Iris pigment epithelial cell (primary cell): ENCODE data around the gene PLPPR1.

ENCODE experiments used
- DNase-seq: peaks from one replicate; pipeline ENCODE4 v3.0.0-alpha.2; 2011; ENCODE audit warnings: low read depth

Gene PLPPR1

DNA sequence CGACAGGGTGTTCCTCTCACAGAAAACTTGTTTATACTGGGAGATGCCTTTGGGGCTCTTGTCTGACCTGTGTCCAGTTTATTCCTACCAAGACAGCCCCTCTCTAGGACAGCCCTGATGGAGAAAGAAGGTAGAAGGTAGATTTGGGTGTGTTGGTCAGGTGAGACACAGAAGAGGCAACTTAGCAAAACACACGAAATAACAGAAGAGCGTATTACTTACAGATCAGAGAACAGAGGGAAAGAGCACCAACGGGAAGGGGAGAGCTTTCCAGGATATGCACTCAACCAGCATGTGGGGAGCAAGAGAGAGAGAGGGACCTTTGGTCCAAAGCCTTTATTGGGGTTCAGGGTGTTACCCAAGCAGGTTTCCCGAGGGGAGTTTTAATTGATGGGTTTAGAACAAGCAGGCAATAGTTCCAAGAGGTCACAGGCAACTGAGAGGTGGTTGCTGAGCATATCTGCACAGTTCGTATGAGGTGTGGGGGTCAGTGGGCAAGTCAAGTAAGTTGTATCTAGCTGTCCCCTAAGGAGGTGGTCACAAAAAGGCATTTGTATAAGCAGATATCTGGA lies 324.5 kb downstream of the PLPPR1 start:
- DNase-seq, result no peak

DNA sequence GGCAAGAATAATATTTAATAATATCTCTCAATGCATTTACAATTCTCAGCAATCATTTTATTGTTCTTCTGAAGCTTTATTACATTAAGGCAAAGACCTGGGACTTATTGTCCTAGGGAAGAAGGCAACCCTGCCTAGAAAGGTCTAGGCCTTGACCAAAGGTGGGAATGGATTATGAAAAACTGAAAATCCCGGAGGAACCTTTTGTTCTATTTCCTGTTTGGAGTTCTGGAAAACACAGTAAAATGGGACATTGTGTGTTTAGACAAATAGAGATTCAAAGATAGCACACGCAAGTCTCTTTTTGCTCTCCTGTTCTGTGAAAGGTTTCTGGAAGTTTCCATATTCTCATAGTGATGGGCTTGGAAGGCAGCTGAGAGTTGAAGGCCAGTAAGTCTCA lies 325.2 kb downstream of the PLPPR1 start:
- DNase-seq, result no peak

DNA sequence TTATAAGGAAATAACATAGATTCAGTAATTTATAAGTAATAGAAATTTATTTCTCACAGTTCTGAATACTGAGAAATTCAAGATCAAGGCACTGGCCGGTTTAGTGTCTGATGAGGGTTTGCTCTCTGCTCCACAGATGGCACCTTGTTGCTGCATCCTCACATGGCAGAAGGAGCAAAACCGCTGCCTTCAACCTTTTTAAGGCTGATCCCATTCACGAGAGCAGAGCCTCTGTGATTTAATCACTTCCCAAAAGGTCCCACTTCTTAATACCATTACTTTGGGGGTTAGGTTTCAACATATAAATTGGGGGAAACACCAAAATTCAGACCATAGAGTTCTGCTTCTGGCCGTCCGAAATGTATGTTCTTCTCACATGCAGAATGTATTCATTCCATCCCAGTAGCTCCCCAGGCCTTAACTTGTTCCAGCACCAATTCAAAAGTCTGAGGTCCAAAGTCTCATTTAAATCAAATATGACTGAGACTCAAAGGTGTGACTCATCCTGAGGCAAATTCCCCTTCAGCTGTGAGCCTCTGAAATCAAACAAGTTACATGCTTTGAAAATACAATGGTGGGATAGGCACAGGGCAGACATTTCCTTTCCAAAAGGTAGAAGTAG lies 325.7 kb downstream of the PLPPR1 start:
- peak; percentile 1 for DNase-seq

DNA sequence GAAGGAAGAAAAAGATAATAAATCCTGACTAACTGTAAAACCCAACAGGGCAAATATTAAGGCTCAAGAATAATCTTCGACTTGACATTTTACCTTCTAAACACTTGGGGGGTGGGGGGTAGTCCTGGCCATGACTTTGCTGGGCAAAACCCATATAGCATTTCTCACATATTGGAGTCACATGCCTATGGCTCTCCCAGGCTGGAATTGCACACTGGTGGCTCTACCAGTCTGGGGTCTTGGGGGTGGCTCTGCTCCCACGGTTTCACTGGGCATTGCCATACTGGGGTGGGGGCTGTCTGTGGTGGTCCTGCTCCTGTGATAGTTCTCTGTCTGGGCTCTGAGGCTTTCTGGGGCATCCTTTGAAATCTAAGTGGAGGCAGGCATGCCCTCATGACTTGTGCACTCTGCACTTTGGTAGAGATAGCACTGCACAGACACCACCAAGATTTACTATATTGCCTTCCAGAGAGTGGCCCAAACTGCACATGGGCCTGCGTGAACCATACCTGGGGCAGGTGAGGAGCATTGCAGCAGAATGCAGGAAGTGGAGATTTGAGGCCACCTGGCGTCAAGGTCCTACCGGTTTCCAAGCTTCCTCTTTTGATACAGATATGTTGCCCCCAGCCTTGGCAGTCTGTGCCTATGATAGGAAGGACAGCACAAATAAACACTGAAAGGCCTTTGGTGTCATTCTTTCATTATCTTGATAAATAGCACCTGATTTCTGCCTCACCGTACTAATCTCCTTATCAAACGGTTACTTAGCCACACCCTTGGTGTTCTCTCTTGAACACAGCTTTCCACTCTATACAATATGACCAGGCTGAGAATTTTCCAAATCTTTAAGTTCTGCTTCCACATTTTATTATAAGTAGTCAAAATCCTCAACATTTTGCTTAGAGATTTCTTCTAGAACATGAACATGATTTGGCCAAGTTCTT lies 326.5 kb downstream of the PLPPR1 start:
- no peak for DNase-seq

DNA sequence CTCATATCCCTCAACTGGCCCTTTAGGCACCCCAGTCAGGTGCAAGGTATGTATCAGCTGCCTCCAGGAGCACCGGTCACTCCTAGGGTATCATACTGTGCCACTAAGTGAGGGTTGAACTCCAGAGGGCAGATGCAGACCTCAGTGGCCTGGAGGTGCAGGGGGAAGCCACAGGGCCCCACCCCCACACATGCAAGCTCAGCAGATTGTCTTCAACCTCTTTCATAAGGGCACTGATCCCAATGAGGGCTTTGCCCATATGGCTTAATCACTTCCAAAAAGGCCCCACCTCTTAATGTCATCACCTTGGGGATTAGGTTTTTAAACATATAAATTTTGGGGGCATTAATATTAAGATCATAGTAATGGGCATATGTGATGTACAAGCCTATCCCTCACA lies 328.1 kb downstream of the PLPPR1 start:
- no peak for DNase-seq

DNA sequence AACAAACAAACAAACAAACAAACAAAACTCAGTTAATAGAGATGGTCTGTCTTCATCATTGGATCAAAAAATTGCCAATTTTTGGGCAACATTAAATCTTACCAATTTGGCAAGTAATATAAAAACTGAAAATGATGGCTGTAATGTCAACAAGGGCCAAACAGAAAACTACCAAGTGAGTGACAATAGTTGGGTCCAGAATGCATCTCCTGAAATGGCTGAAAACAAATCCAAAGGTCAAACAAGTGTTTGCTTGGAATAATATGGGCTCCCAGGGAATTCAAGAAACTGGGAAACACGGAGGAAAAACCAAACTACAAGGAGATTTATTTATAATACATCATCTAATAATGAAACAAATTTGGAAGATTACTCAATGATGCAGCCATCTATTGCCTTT lies 331.2 kb downstream of the PLPPR1 start:
- no peak for DNase-seq

DNA sequence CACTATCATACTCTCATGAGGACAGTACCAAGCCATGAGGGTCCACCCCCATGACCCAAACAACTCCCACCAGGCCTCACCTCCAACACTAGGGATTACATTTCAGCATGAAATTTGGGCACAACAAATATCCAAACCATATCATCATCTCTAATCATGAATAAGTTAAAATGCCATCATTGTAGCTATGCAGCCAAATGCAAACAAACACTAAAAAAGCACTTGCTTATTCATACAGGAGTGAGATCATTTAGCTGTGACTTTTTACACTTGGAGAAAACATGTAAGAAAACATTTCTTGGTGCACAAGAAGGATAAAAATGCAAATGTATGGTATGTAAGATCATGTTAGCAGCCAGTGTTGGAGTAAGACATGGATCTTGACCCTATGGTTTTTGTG lies 332.1 kb downstream of the PLPPR1 start:
- DNase-seq, result no peak

DNA sequence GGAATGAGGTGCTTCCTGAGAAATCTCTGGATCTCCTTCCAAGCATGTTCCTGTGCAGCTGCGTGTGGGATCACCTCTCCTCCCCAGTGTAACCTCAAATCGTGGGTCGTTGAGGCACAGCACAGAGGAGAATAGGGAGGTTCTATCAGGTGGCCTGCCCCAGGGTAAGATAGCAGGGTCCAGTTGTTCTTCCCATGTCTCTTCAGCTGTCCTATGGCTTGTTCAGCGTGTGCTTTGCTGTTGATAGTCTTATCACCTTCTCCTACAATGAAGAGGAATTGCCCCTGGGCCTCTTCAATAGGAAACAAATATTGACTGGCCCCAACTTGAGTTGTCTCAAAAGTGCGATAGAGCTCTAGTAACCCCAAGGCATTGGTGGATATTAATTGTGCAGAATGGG lies 333.9 kb downstream of the PLPPR1 start:
- no peak for DNase-seq

DNA sequence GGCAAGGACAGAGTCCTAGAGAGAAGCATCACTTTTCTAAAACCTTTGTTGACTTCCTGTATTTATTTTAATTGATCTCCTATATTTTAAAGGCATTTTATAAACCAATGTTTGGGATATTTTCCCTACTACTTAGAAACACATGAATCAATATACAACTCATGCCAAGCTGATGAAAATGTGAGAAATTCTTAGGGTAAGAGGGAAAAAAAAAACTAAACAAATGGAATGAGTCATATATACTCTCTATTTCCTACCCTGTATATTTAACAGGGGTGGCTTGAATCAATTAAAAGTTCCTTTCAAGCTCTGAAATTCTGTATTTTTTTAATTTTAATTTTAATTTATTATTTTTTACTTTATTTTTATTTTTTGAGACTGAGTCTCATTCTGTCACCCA lies 336.7 kb downstream of the PLPPR1 start:
- no peak for DNase-seq

DNA sequence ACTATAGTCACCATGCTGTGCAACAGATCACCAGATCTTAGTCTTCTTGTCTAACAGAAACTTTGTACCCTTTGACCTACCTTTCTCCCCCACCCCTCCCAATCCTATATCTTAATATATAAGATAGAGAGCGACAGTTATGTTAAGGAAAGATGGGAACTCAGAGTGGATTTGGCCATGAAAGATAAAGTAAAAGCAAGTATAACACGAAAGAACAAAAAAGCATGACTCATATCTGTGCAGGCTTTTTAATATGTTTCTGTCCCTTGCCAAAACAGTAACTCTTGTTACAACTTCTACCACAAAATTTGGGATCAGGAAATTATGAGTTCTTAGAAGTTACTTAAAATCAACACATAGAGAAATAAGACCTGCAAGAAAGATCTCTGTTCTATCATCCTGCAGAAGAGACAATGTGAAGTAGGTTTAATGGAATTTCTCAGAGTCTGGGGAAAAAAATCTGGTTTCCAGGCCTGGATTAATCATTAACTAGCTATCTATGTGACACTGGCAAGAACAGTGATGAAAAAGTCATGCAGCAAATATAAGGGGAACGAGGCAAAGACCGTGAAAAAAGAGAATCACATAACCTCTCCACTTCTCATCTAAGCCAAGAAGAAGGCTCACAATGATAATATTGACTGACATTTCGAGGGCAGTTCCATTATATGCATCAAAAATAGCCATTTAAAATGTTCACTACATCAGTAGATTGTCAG lies 337.7 kb downstream of the PLPPR1 start:
- DNase-seq, result peak; percentile 1

DNA sequence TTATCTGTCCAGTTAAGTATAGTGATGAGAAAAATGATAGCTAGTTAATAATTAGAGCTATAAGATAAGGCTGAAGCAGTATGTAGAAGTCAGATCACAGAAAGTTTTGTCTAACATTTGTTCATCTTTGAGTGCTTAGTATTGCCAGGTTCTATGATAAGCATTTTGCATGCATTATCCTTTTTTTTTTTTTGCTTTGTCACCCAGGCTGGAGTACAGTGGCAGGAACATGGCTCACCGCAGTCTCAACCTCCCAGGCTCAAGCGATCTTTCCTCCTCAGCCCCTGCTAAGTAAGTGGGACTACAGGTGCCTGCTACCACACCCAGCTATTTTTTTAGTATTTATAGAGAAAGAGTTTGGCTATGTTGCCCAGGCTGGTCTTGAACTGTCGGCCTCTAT lies 338.8 kb downstream of the PLPPR1 start:
- no peak for DNase-seq

DNA sequence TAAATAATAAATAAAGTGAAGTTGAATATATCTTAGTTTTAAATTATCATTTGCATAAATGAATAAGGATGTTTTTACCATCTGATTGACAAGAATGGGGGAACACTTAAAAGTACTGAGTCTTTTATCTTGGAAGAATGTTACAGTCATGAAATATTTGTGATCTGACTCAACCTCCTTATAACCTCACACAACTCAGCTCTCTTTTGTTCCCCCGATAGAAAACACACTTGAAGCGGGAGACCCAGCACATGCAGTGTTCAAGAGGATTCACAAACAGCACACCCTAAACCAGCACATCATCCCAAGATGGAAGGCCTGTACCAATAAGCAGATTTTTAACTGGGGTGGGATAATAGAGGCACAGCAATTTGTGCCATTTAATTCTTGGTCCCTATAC lies 340.8 kb downstream of the PLPPR1 start:
- peak; percentile 47 for DNase-seq

DNA sequence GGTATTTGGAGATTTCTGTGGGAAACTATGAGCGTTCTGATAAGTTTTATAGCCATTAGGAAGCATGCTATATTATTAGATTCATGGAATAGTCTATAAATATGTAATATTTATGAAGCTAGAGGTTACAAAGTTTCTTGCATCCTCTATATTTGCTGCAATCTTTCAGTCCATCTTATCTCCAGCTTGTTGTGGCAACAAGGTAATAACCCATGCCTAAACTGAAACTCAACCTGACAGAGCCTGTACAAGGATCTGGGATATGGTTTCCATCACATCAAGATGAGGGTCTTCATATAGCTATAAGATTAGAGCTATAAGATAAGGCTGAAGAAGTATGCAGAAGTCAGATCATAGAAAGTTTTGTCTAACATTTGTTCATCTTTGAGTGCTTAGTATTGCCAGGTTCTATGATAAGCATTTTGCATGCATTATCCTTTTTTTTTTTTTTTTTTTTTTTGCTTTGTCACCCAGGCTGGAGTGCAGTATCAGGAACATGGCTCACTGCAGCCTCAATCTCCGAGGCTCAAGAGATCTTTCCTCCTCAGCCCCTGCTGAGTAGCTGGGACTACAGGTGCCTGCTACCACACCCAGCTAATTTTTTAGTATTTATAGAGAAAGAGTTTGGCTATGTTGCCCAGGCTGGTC lies 341.5 kb downstream of the PLPPR1 start:
- no peak for DNase-seq

DNA sequence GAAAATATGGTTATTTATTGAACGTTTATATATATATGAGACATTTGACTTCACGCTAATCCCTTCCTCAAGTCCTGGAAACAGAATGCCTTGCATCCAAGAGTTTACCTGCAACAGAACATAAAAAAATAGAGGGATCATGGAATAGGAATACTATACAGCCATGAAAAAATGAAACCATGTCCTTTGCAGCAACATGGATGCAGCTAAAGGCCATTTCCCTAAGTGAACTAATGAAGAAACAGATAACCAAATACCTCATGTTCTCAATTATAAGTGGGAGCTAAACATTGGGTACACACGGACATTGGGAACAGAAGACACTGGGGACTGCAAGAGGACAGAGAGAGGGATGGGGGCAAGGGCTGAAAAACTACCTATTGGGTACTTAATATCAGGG lies 343.3 kb downstream of the PLPPR1 start:
- no peak for DNase-seq

DNA sequence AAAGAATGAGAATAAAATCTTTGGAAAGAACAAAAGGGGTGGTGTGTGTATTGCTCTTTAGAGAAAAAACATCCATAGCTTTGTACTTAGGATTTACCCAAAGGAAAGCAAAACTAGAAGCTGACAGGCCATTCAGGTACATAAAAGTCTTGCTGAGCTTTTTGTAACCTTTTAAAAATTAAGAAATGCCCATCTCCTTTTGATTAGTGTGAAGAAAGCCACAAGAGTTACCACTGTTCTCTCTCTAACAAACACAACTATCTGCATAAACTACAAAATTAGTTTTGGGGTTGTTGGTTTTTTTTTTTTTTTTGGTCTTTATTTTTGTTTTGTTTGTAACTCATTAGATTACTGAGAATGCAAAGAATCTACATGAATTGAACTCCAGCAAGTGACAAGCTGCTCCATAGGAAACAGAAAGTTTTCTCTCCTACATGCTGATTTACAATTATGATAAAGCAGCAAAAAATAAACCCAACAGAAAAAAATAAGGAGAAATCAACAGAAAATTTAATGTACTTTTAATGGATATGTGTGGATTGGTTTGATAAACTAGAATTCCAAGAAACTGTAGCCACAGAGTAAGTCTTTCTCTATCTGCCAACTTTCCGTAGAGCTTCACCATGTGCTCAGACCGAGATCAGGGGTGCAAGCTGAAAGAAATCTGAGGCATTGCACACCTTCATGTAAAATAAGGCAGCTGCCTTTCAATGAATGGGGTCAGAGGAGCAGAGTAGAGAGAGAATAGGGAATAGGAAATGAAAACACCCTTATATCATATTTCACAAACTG lies 344.0 kb downstream of the PLPPR1 start:
- DNase-seq, result no peak
